Measurements from ENCODE around the gene SLC40A1.

Gene SLC40A1

GRCh38 chr2:189559579-189560272 is 20.9 kb downstream of the SLC40A1 start:
- Histone ChIP-seq H3K9me3 (ENCODE audit: low read length) (no peaks in the 10 kb centered on the region), H3K27ac (ENCODE audit: low read depth, low read length) (no peak overlapping the region), H3K36me3 (ENCODE audit: insufficient read depth, low read length) (peaks cover 9% of the 10 kb centered on the region), H3K4me3 (ENCODE audit: low read depth in 1 of 2, low read length in 2 of 2) (no peak overlapping the region), H3K4me1 (ENCODE audit: insufficient read depth, low read length) (peaks cover 11% of the 10 kb centered on the region), H3K27me3 (ENCODE audit: control insufficient read depth in 1 of 2, insufficient read depth in 2 of 2, low read length in 2 of 2) (no peaks in the 10 kb centered on the region), H3K9ac (ENCODE audit: low read length) (no peak overlapping the region)

GRCh38 chr2:189558516-189559272 is 21.9 kb downstream of the SLC40A1 start:
- H3K36me3 ChIP-seq (ENCODE audit: insufficient read depth, low read length): peaks cover 3% of the 10 kb centered on the region
- no peaks in the 10 kb centered on the region for H3K9me3 ChIP-seq (ENCODE audit: low read length)
- H3K27me3 ChIP-seq (ENCODE audit: control insufficient read depth in 1 of 2, insufficient read depth in 2 of 2, low read length in 2 of 2): no peaks in the 10 kb centered on the region
- no peak overlapping the region for H3K27ac ChIP-seq (ENCODE audit: low read depth, low read length)
- H3K4me1 ChIP-seq (ENCODE audit: insufficient read depth, low read length): peaks cover 14% of the 10 kb centered on the region
- H3K4me3 ChIP-seq (ENCODE audit: low read depth in 1 of 2, low read length in 2 of 2): no peak overlapping the region
- H3K9ac ChIP-seq (ENCODE audit: low read length): no peak overlapping the region

DNA sequence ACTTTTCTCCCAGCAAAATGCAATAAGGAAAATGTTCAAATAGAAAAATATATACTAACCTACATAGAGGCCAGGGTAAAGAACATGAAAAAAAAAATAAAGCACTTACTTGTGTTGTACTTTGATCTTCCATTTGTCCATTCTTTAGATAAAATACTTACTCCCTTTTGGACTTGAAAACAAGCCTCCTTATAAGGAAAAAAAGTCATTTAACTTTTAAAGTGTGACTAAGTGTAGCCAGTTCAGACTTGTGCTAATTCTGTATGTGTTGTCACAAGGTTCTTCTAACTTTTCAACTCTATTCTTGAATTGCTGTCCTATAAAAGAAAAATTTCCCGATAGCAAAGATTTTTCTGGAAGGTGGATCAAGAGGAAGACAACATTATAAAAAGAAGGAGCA is 23.2 kb downstream of the SLC40A1 start:
- H3K27ac ChIP-seq (ENCODE audit: low read depth, low read length): no peak overlapping the region
- H3K36me3 ChIP-seq (ENCODE audit: insufficient read depth, low read length): no peaks in the 10 kb centered on the region
- no peak overlapping the region for H3K9ac ChIP-seq (ENCODE audit: low read length)
- H3K4me1 ChIP-seq (ENCODE audit: insufficient read depth, low read length): peaks cover 27% of the 10 kb centered on the region
- no peaks in the 10 kb centered on the region for H3K9me3 ChIP-seq (ENCODE audit: low read length)
- no peak overlapping the region for H3K4me3 ChIP-seq (ENCODE audit: low read depth in 1 of 2, low read length in 2 of 2)
- no peaks in the 10 kb centered on the region for H3K27me3 ChIP-seq (ENCODE audit: control insufficient read depth in 1 of 2, insufficient read depth in 2 of 2, low read length in 2 of 2)

- Histone ChIP-seq H3K4me1 (ENCODE audit: insufficient read depth, low read length) (peaks cover 31% of the 10 kb centered on the region), H3K27ac (ENCODE audit: low read depth, low read length) (no peak overlapping the region), H3K27me3 (ENCODE audit: control insufficient read depth in 1 of 2, insufficient read depth in 2 of 2, low read length in 2 of 2) (no peaks in the 10 kb centered on the region), H3K9me3 (ENCODE audit: low read length) (no peaks in the 10 kb centered on the region), H3K9ac (ENCODE audit: low read length) (no peak overlapping the region), H3K36me3 (ENCODE audit: insufficient read depth, low read length) (no peaks in the 10 kb centered on the region), H3K4me3 (ENCODE audit: low read depth in 1 of 2, low read length in 2 of 2) (no peak overlapping the region)
Observed at GRCh38 chr2:189556526-189556925, 24.1 kb downstream of the SLC40A1 start.

DNA sequence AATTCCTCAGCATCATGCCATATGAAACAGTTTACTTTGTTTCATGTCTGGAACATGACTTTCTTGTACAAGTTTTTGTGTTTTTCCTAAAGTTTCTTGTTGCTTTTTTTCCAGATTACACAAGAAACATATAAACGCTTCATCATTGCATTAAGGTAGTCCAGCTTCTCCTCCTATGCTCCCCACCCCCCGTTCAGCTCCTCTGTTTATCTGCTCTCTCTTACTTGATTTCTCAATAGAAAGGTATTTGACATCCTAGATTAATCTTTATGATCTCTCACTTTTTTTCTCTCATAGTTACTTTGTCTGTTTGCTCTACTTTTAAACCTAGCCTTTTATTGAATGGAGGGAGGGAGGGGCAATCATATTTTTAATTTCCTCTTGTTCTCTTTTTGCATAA is 25.4 kb downstream of the SLC40A1 start:
- H3K9me3 ChIP-seq (ENCODE audit: low read length): no peaks in the 10 kb centered on the region
- no peaks in the 10 kb centered on the region for H3K36me3 ChIP-seq (ENCODE audit: insufficient read depth, low read length)
- H3K27ac ChIP-seq (ENCODE audit: low read depth, low read length): no peak overlapping the region
- no peaks in the 10 kb centered on the region for H3K27me3 ChIP-seq (ENCODE audit: control insufficient read depth in 1 of 2, insufficient read depth in 2 of 2, low read length in 2 of 2)
- peaks cover 32% of the 10 kb centered on the region for H3K4me1 ChIP-seq (ENCODE audit: insufficient read depth, low read length)
- H3K4me3 ChIP-seq (ENCODE audit: low read depth in 1 of 2, low read length in 2 of 2): no peak overlapping the region
- no peak overlapping the region for H3K9ac ChIP-seq (ENCODE audit: low read length)

- Histone ChIP-seq H3K27ac (ENCODE audit: low read depth, low read length) (no peak overlapping the region), H3K9ac (ENCODE audit: low read length) (no peak overlapping the region), H3K4me3 (ENCODE audit: low read depth in 1 of 2, low read length in 2 of 2) (no peak overlapping the region), H3K4me1 (ENCODE audit: insufficient read depth, low read length) (peaks cover 36% of the 10 kb centered on the region), H3K27me3 (ENCODE audit: control insufficient read depth in 1 of 2, insufficient read depth in 2 of 2, low read length in 2 of 2) (no peaks in the 10 kb centered on the region), H3K36me3 (ENCODE audit: insufficient read depth, low read length) (no peaks in the 10 kb centered on the region), H3K9me3 (ENCODE audit: low read length) (no peaks in the 10 kb centered on the region)
Observed at GRCh38 chr2:189553504-189554088, 27.0 kb downstream of the SLC40A1 start.

DNA sequence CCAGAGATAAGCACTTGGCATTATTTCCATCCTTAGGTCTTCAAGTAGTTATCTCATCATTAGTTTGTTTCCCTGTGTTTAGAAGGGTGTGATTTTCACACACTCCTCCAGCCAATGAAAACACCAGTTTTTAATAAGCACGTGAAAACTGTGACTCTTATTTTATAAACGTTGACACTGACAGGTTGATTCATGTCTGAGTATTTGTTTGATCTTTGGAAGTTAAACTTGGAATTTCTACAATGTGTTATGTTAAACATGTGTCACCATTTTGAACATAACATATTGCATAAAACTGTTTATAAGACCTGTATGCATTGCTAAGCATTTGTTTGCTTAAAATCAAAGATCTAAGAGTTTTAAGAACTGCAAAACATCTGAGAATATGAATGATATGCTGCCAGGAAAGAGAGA is 27.6 kb downstream of the SLC40A1 start:
- H3K9me3 ChIP-seq (ENCODE audit: low read length): no peaks in the 10 kb centered on the region
- no peaks in the 10 kb centered on the region for H3K27me3 ChIP-seq (ENCODE audit: control insufficient read depth in 1 of 2, insufficient read depth in 2 of 2, low read length in 2 of 2)
- no peak overlapping the region for H3K4me3 ChIP-seq (ENCODE audit: low read depth in 1 of 2, low read length in 2 of 2)
- H3K36me3 ChIP-seq (ENCODE audit: insufficient read depth, low read length): no peaks in the 10 kb centered on the region
- H3K4me1 ChIP-seq (ENCODE audit: insufficient read depth, low read length): peaks cover 36% of the 10 kb centered on the region
- H3K9ac ChIP-seq (ENCODE audit: low read length): no peak overlapping the region
- no peak overlapping the region for H3K27ac ChIP-seq (ENCODE audit: low read depth, low read length)

GRCh38 chr2:189552334-189552990 is 28.1 kb downstream of the SLC40A1 start:
- no peaks in the 10 kb centered on the region for H3K36me3 ChIP-seq (ENCODE audit: insufficient read depth, low read length)
- H3K4me3 ChIP-seq (ENCODE audit: low read depth in 1 of 2, low read length in 2 of 2): no peak overlapping the region
- H3K9me3 ChIP-seq (ENCODE audit: low read length): no peaks in the 10 kb centered on the region
- no peaks in the 10 kb centered on the region for H3K27me3 ChIP-seq (ENCODE audit: control insufficient read depth in 1 of 2, insufficient read depth in 2 of 2, low read length in 2 of 2)
- peaks cover 36% of the 10 kb centered on the region for H3K4me1 ChIP-seq (ENCODE audit: insufficient read depth, low read length)
- no peak overlapping the region for H3K9ac ChIP-seq (ENCODE audit: low read length)
- H3K27ac ChIP-seq (ENCODE audit: low read depth, low read length): no peak overlapping the region

- Histone ChIP-seq H3K27ac (ENCODE audit: low read depth, low read length) (no peak overlapping the region), H3K9ac (ENCODE audit: low read length) (no peak overlapping the region), H3K9me3 (ENCODE audit: low read length) (no peaks in the 10 kb centered on the region), H3K4me1 (ENCODE audit: insufficient read depth, low read length) (peaks cover 36% of the 10 kb centered on the region), H3K27me3 (ENCODE audit: control insufficient read depth in 1 of 2, insufficient read depth in 2 of 2, low read length in 2 of 2) (no peaks in the 10 kb centered on the region), H3K4me3 (ENCODE audit: low read depth in 1 of 2, low read length in 2 of 2) (no peak overlapping the region), H3K36me3 (ENCODE audit: insufficient read depth, low read length) (no peaks in the 10 kb centered on the region)
Observed at GRCh38 chr2:189551808-189552207, 28.8 kb downstream of the SLC40A1 start.

DNA sequence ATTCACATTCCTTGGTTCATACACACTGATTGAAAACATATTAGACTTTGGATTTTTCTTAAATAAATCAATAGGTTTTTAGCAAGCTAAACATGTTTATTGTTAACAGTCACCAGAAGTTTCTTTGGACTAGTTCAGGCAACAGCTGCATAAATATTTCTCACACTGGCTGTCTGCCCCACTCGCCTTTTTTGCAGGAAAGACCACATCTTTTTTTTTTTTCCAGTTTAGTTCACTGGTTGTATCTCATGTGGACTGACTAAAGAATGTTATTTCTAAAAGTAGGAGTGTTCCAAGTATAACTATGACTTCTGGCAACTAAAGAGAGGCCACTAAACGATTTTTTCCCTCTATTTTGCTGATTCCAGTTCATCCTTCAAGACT is 31.1 kb downstream of the SLC40A1 start:
- H3K4me1 ChIP-seq (ENCODE audit: insufficient read depth, low read length): peaks cover 50% of the 10 kb centered on the region
- no peaks in the 10 kb centered on the region for H3K36me3 ChIP-seq (ENCODE audit: insufficient read depth, low read length)
- H3K9me3 ChIP-seq (ENCODE audit: low read length): no peaks in the 10 kb centered on the region
- H3K27me3 ChIP-seq (ENCODE audit: control insufficient read depth in 1 of 2, insufficient read depth in 2 of 2, low read length in 2 of 2): no peaks in the 10 kb centered on the region
- no peak overlapping the region for H3K27ac ChIP-seq (ENCODE audit: low read depth, low read length)
- no peak overlapping the region for H3K9ac ChIP-seq (ENCODE audit: low read length)
- no peak overlapping the region for H3K4me3 ChIP-seq (ENCODE audit: low read depth in 1 of 2, low read length in 2 of 2)

GRCh38 chr2:189548666-189549448 is 31.7 kb downstream of the SLC40A1 start:
- no peak overlapping the region for H3K9ac ChIP-seq (ENCODE audit: low read length)
- no peaks in the 10 kb centered on the region for H3K36me3 ChIP-seq (ENCODE audit: insufficient read depth, low read length)
- no peaks in the 10 kb centered on the region for H3K27me3 ChIP-seq (ENCODE audit: control insufficient read depth in 1 of 2, insufficient read depth in 2 of 2, low read length in 2 of 2)
- H3K27ac ChIP-seq (ENCODE audit: low read depth, low read length): no peak overlapping the region
- H3K9me3 ChIP-seq (ENCODE audit: low read length): no peaks in the 10 kb centered on the region
- H3K4me1 ChIP-seq (ENCODE audit: insufficient read depth, low read length): peaks cover 53% of the 10 kb centered on the region
- H3K4me3 ChIP-seq (ENCODE audit: low read depth in 1 of 2, low read length in 2 of 2): no peak overlapping the region

Measured in muscle layer of colon (tissue), 2 donors.